Measurements from ENCODE around the gene NMNAT2.

The NMNAT2 gene

DNA sequence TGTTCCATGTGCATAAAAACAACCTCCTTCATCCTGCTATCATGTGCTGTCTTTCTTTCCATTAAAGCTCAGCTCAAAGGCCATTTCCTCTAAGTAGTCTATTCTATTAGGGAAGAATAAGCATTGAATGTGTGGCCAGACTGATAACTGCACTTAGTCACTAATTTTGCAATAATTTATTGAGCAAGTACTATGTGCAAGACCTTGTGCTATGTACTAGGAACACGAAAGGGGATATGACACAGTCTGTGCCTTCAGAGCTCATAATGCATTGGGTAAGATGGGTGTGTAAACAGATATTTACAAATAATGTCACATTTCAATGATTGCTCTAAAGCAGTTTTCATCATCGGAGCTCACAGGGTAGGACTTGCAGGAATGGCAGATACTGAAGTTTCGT lies 54.2 kb downstream of the NMNAT2 start:
- DNase-seq (ENCODE audit: low read depth) = no peak
- Histone ChIP-seq H3K36me3 (ENCODE audit: control insufficient read depth, insufficient read depth, low read length, severe bottlenecking) (no peaks in the 10 kb centered on the region), H3K27me3 (replicated peaks; ENCODE audit: control insufficient read depth, insufficient read depth, low read length) (peaks cover 13% of the 10 kb centered on the region), H3K4me3 (ENCODE audit: low read length) (no peak overlapping the region), H3K4me1 (ENCODE audit: control insufficient read depth, insufficient read depth, low read length) (peaks cover 30% of the 10 kb centered on the region), H3K9me3 (ENCODE audit: control insufficient read depth, low read length) (no peaks in the 10 kb centered on the region), H3K9ac (ENCODE audit: low read length) (no peak overlapping the region)

DNA sequence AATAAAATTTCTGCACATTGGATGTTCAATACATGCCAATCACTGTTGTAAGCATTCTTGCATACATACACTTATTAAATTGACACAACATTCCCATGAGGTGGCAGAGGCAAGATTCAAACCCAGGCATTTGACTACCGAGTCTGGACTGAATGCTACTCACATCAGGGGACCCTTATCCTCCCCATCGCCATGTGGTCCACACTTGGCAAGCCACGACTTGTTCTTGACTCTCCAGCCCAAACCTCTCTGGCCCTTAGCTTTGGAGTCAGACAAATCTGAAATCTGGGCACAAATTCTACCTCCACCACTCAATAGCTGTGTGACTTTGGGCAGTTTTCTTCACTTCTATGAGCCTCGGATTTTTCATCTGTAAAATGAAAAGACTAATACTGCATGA lies 57.1 kb downstream of the NMNAT2 start:
- Histone ChIP-seq H3K4me3 (ENCODE audit: low read length) (no peak overlapping the region), H3K4me1 (ENCODE audit: control insufficient read depth, insufficient read depth, low read length) (peaks cover 30% of the 10 kb centered on the region), H3K9ac (ENCODE audit: low read length) (no peak overlapping the region), H3K27me3 (replicated peaks; ENCODE audit: control insufficient read depth, insufficient read depth, low read length) (peaks cover 13% of the 10 kb centered on the region), H3K36me3 (ENCODE audit: control insufficient read depth, insufficient read depth, low read length, severe bottlenecking) (no peaks in the 10 kb centered on the region), H3K9me3 (ENCODE audit: control insufficient read depth, low read length) (no peaks in the 10 kb centered on the region)
- no peak for DNase-seq (ENCODE audit: low read depth)

DNA sequence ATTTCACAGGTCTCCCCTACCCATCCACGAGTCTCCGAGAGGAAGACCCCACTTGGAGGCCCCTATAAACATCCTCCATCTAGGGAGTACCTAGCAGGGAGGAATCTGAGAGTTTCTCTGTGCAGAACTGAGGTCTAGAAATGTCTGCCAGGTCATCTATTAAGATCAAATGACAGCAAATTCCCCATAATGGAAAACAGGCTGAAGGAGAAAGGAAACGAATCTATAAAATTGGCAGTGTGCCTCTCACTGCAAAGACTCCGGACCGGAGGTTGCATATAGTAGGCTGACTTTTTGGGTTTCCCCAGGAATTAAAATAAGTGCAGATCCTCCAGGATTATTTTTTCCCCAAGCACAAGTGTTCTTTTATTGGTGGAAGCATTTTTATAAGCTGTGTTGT lies 57.7 kb downstream of the NMNAT2 start:
- no peaks in the 10 kb centered on the region for H3K36me3 ChIP-seq (ENCODE audit: control insufficient read depth, insufficient read depth, low read length, severe bottlenecking)
- peak; percentile 37 for DNase-seq (ENCODE audit: low read depth)
- peaks cover 17% of the 10 kb centered on the region for H3K27me3 ChIP-seq (replicated peaks; ENCODE audit: control insufficient read depth, insufficient read depth, low read length)
- H3K4me1 ChIP-seq (ENCODE audit: control insufficient read depth, insufficient read depth, low read length) = peaks cover 30% of the 10 kb centered on the region
- H3K9ac ChIP-seq (ENCODE audit: low read length) = no peak overlapping the region
- H3K4me3 ChIP-seq (ENCODE audit: low read length) = no peak overlapping the region
- no peaks in the 10 kb centered on the region for H3K9me3 ChIP-seq (ENCODE audit: control insufficient read depth, low read length)

DNA sequence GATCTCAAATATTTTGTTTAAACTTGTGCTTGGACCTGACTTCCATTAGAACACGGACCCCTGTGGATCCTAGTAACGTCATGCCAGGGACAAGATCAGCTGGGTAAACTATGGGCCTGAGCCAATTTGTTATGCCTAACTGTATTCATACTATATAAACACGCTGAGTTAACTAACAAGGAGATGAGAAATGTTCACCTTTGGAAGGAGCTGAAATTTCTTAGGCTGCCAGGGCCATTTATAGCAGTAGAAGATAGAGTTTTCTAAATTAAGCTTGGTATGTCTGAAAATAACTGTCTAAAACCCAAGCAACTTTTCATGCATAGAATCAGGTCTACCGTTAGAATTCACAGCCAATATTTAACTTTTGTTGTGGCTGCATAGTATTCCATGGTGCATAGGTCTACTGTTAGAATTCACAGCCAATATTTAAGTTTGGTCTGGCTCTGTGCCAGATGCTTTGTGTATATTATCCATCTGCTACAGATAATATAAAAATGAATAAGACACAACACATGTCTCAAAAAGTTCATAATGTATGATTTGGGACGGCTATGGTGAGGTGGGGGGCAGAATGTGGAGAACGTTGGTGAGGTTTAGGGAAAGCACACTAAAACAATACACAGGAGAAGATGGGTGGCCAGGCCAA lies 61.5 kb downstream of the NMNAT2 start:
- no peak for DNase-seq (ENCODE audit: low read depth)
- Histone ChIP-seq H3K9me3 (ENCODE audit: control insufficient read depth, low read length) (no peaks in the 10 kb centered on the region), H3K9ac (ENCODE audit: low read length) (no peak overlapping the region), H3K4me3 (ENCODE audit: low read length) (no peak overlapping the region), H3K36me3 (ENCODE audit: control insufficient read depth, insufficient read depth, low read length, severe bottlenecking) (no peaks in the 10 kb centered on the region), H3K27me3 (replicated peaks; ENCODE audit: control insufficient read depth, insufficient read depth, low read length) (peaks cover 26% of the 10 kb centered on the region), H3K4me1 (ENCODE audit: control insufficient read depth, insufficient read depth, low read length) (peaks cover 16% of the 10 kb centered on the region)

DNA sequence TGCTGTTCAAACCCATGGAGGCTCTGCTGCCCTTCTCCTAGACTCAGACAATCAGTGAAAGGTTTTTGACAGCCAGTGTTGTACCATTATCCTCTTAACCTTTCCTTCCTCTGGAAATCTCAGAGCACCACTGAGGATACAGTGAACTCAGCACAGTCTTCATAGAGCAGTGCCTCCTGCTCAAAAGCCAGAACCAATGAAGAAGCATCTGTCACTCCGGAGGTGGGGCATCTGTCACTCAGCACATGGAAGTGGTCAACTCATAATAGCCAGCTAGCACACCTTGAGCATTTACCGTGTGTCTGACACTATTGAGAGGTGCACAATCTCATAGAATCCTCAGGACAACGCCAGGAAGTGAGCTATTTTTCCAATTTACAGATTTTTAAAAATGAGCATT lies 62.4 kb downstream of the NMNAT2 start:
- peaks cover 16% of the 10 kb centered on the region for H3K4me1 ChIP-seq (ENCODE audit: control insufficient read depth, insufficient read depth, low read length)

DNA sequence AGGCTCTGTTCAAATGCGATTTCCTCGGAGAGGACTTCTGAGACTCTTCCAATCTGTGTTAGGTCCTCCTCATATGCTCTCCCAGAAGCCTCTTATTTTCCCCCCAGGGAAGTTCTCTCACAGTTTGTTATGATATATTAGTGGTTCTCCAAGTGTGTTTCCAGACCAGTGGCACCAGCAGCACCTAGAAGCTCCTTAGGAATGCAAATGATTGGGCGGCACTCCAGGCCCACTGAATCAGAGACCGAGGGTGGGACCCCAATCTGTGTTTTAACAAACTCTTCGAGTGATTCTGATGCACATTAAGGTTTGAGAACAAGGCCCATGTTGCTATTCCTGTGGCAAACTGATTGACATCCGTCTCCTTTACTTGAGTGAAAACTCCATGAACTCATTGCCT lies 63.0 kb downstream of the NMNAT2 start:
- H3K4me1 ChIP-seq (ENCODE audit: control insufficient read depth, insufficient read depth, low read length) = peaks cover 12% of the 10 kb centered on the region
- no peak for DNase-seq (ENCODE audit: low read depth)
- no peak overlapping the region for H3K4me3 ChIP-seq (ENCODE audit: low read length)
- H3K36me3 ChIP-seq (ENCODE audit: control insufficient read depth, insufficient read depth, low read length, severe bottlenecking) = no peaks in the 10 kb centered on the region
- no peak overlapping the region for H3K9ac ChIP-seq (ENCODE audit: low read length)
- H3K9me3 ChIP-seq (ENCODE audit: control insufficient read depth, low read length) = no peaks in the 10 kb centered on the region
- peaks cover 30% of the 10 kb centered on the region for H3K27me3 ChIP-seq (replicated peaks; ENCODE audit: control insufficient read depth, insufficient read depth, low read length)

More for the DNA sequence above, 62.4 kb downstream of the NMNAT2 start:
- DNase-seq (ENCODE audit: low read depth) = no peak
- H3K9me3 ChIP-seq (ENCODE audit: control insufficient read depth, low read length) = no peaks in the 10 kb centered on the region
- H3K36me3 ChIP-seq (ENCODE audit: control insufficient read depth, insufficient read depth, low read length, severe bottlenecking) = no peaks in the 10 kb centered on the region
- H3K4me3 ChIP-seq (ENCODE audit: low read length) = no peak overlapping the region
- H3K9ac ChIP-seq (ENCODE audit: low read length) = no peak overlapping the region
- peaks cover 33% of the 10 kb centered on the region for H3K27me3 ChIP-seq (replicated peaks; ENCODE audit: control insufficient read depth, insufficient read depth, low read length)

DNA sequence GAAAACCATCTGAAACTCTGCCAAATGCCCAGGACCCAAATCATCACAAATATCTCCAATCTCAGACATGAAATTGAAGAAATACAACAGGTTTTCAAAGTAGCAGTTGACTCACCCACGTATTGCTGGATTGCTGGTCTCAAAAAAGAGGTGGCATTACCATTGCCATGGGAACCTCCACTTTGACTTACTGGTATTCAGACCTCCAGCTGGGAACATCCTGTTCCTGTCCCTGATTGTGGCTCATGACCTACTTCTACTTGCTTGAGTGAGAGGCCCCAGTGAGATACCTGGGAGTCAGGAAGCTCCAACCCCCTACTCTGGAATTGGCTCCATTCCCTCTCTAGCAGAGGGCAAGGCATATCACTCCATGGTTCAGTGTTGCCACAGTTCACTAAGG lies 64.6 kb downstream of the NMNAT2 start:
- Histone ChIP-seq H3K9ac (ENCODE audit: low read length) (no peak overlapping the region), H3K9me3 (ENCODE audit: control insufficient read depth, low read length) (no peaks in the 10 kb centered on the region), H3K36me3 (ENCODE audit: control insufficient read depth, insufficient read depth, low read length, severe bottlenecking) (no peaks in the 10 kb centered on the region), H3K4me1 (ENCODE audit: control insufficient read depth, insufficient read depth, low read length) (peaks cover 16% of the 10 kb centered on the region), H3K4me3 (ENCODE audit: low read length) (no peak overlapping the region), H3K27me3 (replicated peaks; ENCODE audit: control insufficient read depth, insufficient read depth, low read length) (peaks cover 20% of the 10 kb centered on the region)
- no peak for DNase-seq (ENCODE audit: low read depth)

DNA sequence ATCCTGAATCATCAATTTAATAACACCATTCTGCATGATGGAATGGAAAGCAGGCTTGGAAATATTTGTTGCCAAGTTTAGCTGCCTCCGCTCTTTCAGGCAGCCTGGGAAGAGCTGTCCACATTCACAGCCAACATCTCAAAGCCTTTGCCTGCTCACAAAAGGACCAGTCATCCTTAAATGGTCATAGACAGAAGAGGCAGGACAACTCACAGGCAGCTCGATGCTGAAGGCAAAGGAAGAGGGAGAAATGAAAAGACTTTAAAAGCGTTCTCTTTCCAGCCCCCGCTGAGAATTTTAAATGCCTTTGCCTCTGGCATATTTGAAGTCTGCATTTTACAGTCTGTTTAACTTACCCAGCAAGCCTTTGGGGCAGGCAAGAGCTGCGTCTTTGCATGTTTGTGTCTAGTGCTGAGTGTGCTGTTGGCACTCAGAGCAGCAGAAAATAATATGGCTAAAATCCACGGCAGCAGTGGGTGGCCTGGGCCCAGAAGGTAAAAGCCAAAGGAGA lies 68.9 kb downstream of the NMNAT2 start:
- Histone ChIP-seq H3K4me3 (ENCODE audit: low read length) (no peak overlapping the region), H3K9me3 (ENCODE audit: control insufficient read depth, low read length) (no peaks in the 10 kb centered on the region), H3K36me3 (ENCODE audit: control insufficient read depth, insufficient read depth, low read length, severe bottlenecking) (no peaks in the 10 kb centered on the region), H3K27me3 (replicated peaks; ENCODE audit: control insufficient read depth, insufficient read depth, low read length) (peaks cover 22% of the 10 kb centered on the region), H3K9ac (ENCODE audit: low read length) (no peak overlapping the region), H3K4me1 (ENCODE audit: control insufficient read depth, insufficient read depth, low read length) (peaks cover 16% of the 10 kb centered on the region)
- peak; percentile 72 for DNase-seq (ENCODE audit: low read depth)

DNA sequence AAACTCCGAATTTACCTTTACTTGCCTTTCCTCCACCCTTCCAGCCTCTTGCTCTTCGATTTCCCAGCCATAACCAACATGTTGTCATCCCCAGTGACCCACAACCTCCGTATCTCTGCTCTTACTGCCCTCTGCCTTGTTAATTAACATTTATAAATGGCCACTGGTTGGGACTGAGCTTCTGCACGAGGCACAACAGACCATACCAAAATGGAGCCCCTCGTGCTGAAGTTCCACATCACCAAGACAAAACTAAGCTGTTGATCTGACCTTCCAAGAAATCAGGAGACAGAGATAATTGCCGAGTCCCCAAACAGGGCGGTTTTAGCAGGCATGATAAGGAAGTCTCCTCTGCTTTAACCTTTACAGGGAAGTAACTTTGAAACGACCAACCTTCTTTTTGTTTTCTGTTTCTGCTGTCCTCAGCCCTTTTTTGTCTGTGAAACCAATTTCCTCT lies 71.9 kb downstream of the NMNAT2 start:
- Histone ChIP-seq H3K9me3 (ENCODE audit: control insufficient read depth, low read length) (no peaks in the 10 kb centered on the region), H3K4me1 (ENCODE audit: control insufficient read depth, insufficient read depth, low read length) (peaks cover 8% of the 10 kb centered on the region), H3K36me3 (ENCODE audit: control insufficient read depth, insufficient read depth, low read length, severe bottlenecking) (no peaks in the 10 kb centered on the region), H3K9ac (ENCODE audit: low read length) (no peak overlapping the region), H3K27me3 (replicated peaks; ENCODE audit: control insufficient read depth, insufficient read depth, low read length) (peaks cover 13% of the 10 kb centered on the region), H3K4me3 (ENCODE audit: low read length) (no peak overlapping the region)
- DNase-seq (ENCODE audit: low read depth) = no peak

DNA sequence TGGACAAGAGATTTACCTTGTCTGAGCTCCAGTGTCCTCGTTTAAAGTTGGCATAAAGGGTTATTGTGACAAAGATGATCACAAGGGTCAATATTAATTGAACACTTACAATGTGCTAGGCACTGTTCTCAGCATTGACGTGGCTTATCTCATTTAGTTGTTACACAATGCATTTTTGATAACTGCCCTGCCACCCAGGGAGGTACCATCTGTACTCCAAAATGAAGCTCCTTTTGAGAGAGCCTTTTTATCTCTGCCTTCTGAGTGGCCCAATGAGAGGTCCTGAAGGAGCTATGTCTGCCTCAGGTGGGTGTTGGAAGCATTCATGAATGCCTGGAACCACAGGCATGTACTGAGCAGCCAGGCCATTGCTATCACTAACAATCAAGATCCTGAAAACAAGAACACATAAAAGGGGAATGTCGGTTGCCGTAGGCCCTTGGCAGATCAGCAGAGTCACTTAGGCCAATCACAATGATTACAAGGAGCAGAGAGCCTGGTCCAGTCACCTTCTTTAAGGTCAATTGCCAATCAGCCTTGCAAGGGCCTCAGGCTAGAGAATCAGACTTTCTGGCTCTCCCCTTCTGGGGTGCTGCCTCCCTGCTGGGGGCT lies 78.5 kb downstream of the NMNAT2 start:
- no peak overlapping the region for H3K4me3 ChIP-seq (ENCODE audit: low read length)
- no peak for DNase-seq (ENCODE audit: low read depth)
- H3K27me3 ChIP-seq (replicated peaks; ENCODE audit: control insufficient read depth, insufficient read depth, low read length) = no peaks in the 10 kb centered on the region
- no peak overlapping the region for H3K9ac ChIP-seq (ENCODE audit: low read length)
- no peaks in the 10 kb centered on the region for H3K36me3 ChIP-seq (ENCODE audit: control insufficient read depth, insufficient read depth, low read length, severe bottlenecking)
- no peaks in the 10 kb centered on the region for H3K9me3 ChIP-seq (ENCODE audit: control insufficient read depth, low read length)
- no peaks in the 10 kb centered on the region for H3K4me1 ChIP-seq (ENCODE audit: control insufficient read depth, insufficient read depth, low read length)

DNA sequence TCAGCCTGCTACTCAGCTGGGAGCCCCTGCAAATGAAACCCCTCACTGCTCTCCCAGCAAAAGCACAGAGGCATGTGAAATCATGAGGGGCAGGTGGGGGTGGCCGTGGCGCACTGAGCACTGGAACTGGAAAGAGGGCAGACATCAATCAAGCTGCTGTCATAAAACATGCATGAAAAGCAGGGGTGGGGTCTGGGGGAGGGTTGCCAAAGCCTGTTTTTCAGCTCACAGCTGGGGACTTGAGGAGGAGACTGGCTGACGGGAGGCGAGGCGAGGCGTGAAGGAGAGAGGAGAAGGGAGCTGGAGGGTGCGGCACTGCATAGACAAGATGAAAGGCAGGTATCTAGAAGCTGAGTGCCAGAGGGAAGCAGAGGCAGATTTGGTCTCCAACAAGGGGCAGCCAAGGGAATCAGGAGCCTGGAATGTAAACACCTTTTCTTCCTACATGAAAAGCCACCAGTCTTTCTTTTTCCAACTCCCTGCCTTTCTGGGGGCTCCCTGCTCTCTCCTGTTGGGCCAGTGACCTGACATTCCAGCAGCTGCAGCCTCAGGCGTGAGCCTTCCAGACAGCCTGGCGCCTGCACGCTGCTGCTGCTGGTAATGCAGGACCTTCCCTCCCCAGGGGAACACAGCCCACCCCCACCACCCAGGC lies 87.0 kb downstream of the NMNAT2 start:
- no peak for DNase-seq (ENCODE audit: low read depth)
- peaks cover 22% of the 10 kb centered on the region for H3K27me3 ChIP-seq (replicated peaks; ENCODE audit: control insufficient read depth, insufficient read depth, low read length)
- no peak overlapping the region for H3K4me3 ChIP-seq (ENCODE audit: low read length)
- no peaks in the 10 kb centered on the region for H3K36me3 ChIP-seq (ENCODE audit: control insufficient read depth, insufficient read depth, low read length, severe bottlenecking)
- H3K9me3 ChIP-seq (ENCODE audit: control insufficient read depth, low read length) = no peaks in the 10 kb centered on the region
- no peak overlapping the region for H3K9ac ChIP-seq (ENCODE audit: low read length)
- peaks cover 14% of the 10 kb centered on the region for H3K4me1 ChIP-seq (ENCODE audit: control insufficient read depth, insufficient read depth, low read length)

All from adipocyte (in vitro differentiated cells).